ENCODE results near the gene DFFA.
"Not testable (repeated sequence)": the region's sequence is repeated elsewhere in the genome, so short reads cannot be mapped to it uniquely, and the experiment has no call there.

DFFA gene

GRCh38 chr1:10425826-10426534 lies 46.3 kb downstream of the DFFA start:
- not testable (repeated sequence) for DNase-seq

GRCh38 chr1:10424651-10425050 lies 47.7 kb downstream of the DFFA start:
- DNase-seq: no peak

GRCh38 chr1:10424034-10424433 lies 48.3 kb downstream of the DFFA start:
- DNase-seq: no peak

GRCh38 chr1:10421637-10422036 lies 50.7 kb downstream of the DFFA start:
- DNase-seq: no peak

GRCh38 chr1:10419351-10419750 lies 53.0 kb downstream of the DFFA start:
- no peak for DNase-seq

- DNase-seq: not testable (repeated sequence)
These were observed 53.6 kb downstream of the DFFA start for GRCh38 chr1:10418741-10419140.

GRCh38 chr1:10415967-10416366 lies 56.4 kb downstream of the DFFA start:
- not testable (repeated sequence) for DNase-seq

GRCh38 chr1:10415211-10415930 lies 57.0 kb downstream of the DFFA start:
- DNase-seq: no peak

GRCh38 chr1:10407201-10407600 lies 65.1 kb downstream of the DFFA start:
- DNase-seq: no peak
